ENCODE measurements around the gene RTKN. TPM values are rescaled to one million over a fixed set of nuclear protein-coding genes. Genes with fewer than 3 reads are reported as not detected.

The RTKN gene
- total RNA-seq, 1 experiment from 2014 or later: 87.1 TPM

GRCh38 chr2:74430502-74430901, 11.2 kb downstream of the RTKN start:
- H3K4me3 Mint-ChIP-seq: no peak overlapping the region; a peak in 1 of 5 replicates
- Histone ChIP-seq H3K23me2 (ENCODE audit: insufficient read length, low read depth, low read length, poor library complexity, severe bottlenecking) (no peaks in the 10 kb centered on the region), H3K27me3 (ENCODE audit: insufficient read depth, low read length) (no peaks in the 10 kb centered on the region), H2BK5ac (ENCODE audit: insufficient read length, low read length) (no peak overlapping the region), H3K14ac (ENCODE audit: insufficient read depth, low read length) (no peak overlapping the region), H3K4me2 (ENCODE audit: insufficient read depth, insufficient read length, low read length) (no peak overlapping the region), H3K18ac (ENCODE audit: insufficient read length, low read depth, low read length) (no peak overlapping the region), H2BK20ac (ENCODE audit: low read depth, low read length, poor library complexity, severe bottlenecking) (no peak overlapping the region), H3K56ac (ENCODE audit: insufficient read length, low read depth, low read length) (no peak overlapping the region), H2BK15ac (ENCODE audit: low read depth, low read length) (no peak overlapping the region), H3K4ac (ENCODE audit: low read depth, low read length) (no peak overlapping the region), H3K27ac (ENCODE audit: insufficient read length, low read depth, low read length) (no peak overlapping the region), H2BK12ac (ENCODE audit: insufficient read length, low read depth, low read length) (no peak overlapping the region), H3K9ac (ENCODE audit: extremely low read depth, insufficient read length, low read length) (no peak overlapping the region), H4K8ac (replicated peaks; ENCODE audit: insufficient read length, low read depth, low read length) (no peak overlapping the region), H3K4me1 (ENCODE audit: insufficient read depth, low read length) (no peaks in the 10 kb centered on the region), H3K23ac (ENCODE audit: insufficient read length, low read depth, low read length) (no peak overlapping the region), H4K5ac (ENCODE audit: insufficient read length, low read depth, low read length) (no peak overlapping the region), H2AFZ (ENCODE audit: low read length) (no peak overlapping the region), H2BK120ac (ENCODE audit: low read depth, low read length, poor library complexity, severe bottlenecking) (no peak overlapping the region), H3K9me3 (ENCODE audit: control insufficient read depth, low read depth, low read length) (no peaks in the 10 kb centered on the region), H3K79me1 (ENCODE audit: insufficient read depth, low read depth, low read length, poor library complexity, severe bottlenecking) (no peaks in the 10 kb centered on the region), H4K91ac (ENCODE audit: insufficient read length, low read depth, low read length) (no peak overlapping the region), H3K79me2 (ENCODE audit: insufficient read depth, low read length) (0 out of 2 replicates have a peak, but pooled peaks cover 2% of the 10 kb centered on the region), H3T11ph (ENCODE audit: low read length) (no peak overlapping the region), H4K20me1 (ENCODE audit: control insufficient read depth, insufficient read depth, insufficient read length) (no peaks in the 10 kb centered on the region), H2AK5ac (ENCODE audit: insufficient read length, low read length) (no peak overlapping the region)
- TF ChIP-seq, protein P1, sequence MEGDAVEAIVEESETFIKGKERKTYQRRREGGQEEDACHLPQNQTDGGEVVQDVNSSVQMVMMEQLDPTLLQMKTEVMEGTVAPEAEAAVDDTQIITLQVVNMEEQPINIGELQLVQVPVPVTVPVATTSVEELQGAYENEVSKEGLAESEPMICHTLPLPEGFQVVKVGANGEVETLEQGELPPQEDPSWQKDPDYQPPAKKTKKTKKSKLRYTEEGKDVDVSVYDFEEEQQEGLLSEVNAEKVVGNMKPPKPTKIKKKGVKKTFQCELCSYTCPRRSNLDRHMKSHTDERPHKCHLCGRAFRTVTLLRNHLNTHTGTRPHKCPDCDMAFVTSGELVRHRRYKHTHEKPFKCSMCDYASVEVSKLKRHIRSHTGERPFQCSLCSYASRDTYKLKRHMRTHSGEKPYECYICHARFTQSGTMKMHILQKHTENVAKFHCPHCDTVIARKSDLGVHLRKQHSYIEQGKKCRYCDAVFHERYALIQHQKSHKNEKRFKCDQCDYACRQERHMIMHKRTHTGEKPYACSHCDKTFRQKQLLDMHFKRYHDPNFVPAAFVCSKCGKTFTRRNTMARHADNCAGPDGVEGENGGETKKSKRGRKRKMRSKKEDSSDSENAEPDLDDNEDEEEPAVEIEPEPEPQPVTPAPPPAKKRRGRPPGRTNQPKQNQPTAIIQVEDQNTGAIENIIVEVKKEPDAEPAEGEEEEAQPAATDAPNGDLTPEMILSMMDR (conservative IDR thresholded peaks at IDR 0.05): no peak
- peaks cover 0 to 4% of the 10 kb centered on the region in 2 experiments; a peak in 1 of 4 replicates for H3K4me1 Mint-ChIP-seq
- no peak overlapping the region; a peak in 1 of 7 replicates for H3K27ac Mint-ChIP-seq
- no peak for DNase-seq
- peaks cover 38 to 88% (median 73%) of the 10 kb centered on the region in 3 experiments for H3K36me3 Mint-ChIP-seq (ENCODE audit: insufficient read depth in 1 of 3, low read depth in 3 of 3)
- WGBS (ENCODE audit: extremely low coverage, insufficient read length, low lambda C conversion rate): no CpG with 5 or more reads among the region's 11 CpGs
- H3K27me3 Mint-ChIP-seq (ENCODE audit: low read depth): no peaks in the 10 kb centered on the region; the same call in 1 of the 2 replicates
- no peaks in the 10 kb centered on the region; a peak in 1 of 5 replicates for H3K9me3 Mint-ChIP-seq
